NCI-H1092 treated with DMSO at 0.1 percent for 48 hours (cell line): ENCODE data around the gene DAZAP1.
"Not testable (repeated sequence)": the region's sequence is repeated elsewhere in the genome, so short reads cannot be mapped to it uniquely, and the experiment has no call there.

Experiments
- DNase-seq: peaks from one replicate; lab custom pipeline; 2025; lab: John Stamatoyannopoulos, UW

Gene DAZAP1

GRCh38 chr19:1411255-1412191 is 4.1 kb downstream of the DAZAP1 start:
- DNase-seq: no peak

- DNase-seq: no peak
Observed at GRCh38 chr19:1412323-1412923, 5.0 kb downstream of the DAZAP1 start.

GRCh38 chr19:1412995-1413800 is 5.8 kb downstream of the DAZAP1 start:
- DNase-seq: no peak

- no peak for DNase-seq
Observed at GRCh38 chr19:1416014-1416841, 8.8 kb downstream of the DAZAP1 start.

- DNase-seq: no peak
Observed at GRCh38 chr19:1417145-1417544, 9.8 kb downstream of the DAZAP1 start.

GRCh38 chr19:1417681-1418495 is 10.5 kb downstream of the DAZAP1 start:
- no peak for DNase-seq

- DNase-seq: no peak
Observed at GRCh38 chr19:1418496-1418775, 11.1 kb downstream of the DAZAP1 start.

GRCh38 chr19:1418951-1419738 is 11.8 kb downstream of the DAZAP1 start:
- DNase-seq: no peak

- not testable (repeated sequence) for DNase-seq
Observed at GRCh38 chr19:1420085-1420484, 12.7 kb downstream of the DAZAP1 start.

- DNase-seq: no peak
Observed at GRCh38 chr19:1420590-1420989, 13.2 kb downstream of the DAZAP1 start.

GRCh38 chr19:1421218-1421957 is 14.0 kb downstream of the DAZAP1 start:
- no peak for DNase-seq

GRCh38 chr19:1421958-1422305 is 14.5 kb downstream of the DAZAP1 start:
- no peak for DNase-seq

GRCh38 chr19:1422360-1422759 is 15.0 kb downstream of the DAZAP1 start:
- no peak for DNase-seq

- DNase-seq: no peak
Observed at GRCh38 chr19:1422943-1423342, 15.6 kb downstream of the DAZAP1 start.

- no peak for DNase-seq
Observed at GRCh38 chr19:1423436-1424191, 16.2 kb downstream of the DAZAP1 start.

- no peak for DNase-seq
Observed at GRCh38 chr19:1424192-1424955, 17.0 kb downstream of the DAZAP1 start.

GRCh38 chr19:1425102-1425837 is 17.9 kb downstream of the DAZAP1 start:
- no peak for DNase-seq
